ENCODE measurements around the gene SMYD3.

- TF ChIP-seq, protein P1, sequence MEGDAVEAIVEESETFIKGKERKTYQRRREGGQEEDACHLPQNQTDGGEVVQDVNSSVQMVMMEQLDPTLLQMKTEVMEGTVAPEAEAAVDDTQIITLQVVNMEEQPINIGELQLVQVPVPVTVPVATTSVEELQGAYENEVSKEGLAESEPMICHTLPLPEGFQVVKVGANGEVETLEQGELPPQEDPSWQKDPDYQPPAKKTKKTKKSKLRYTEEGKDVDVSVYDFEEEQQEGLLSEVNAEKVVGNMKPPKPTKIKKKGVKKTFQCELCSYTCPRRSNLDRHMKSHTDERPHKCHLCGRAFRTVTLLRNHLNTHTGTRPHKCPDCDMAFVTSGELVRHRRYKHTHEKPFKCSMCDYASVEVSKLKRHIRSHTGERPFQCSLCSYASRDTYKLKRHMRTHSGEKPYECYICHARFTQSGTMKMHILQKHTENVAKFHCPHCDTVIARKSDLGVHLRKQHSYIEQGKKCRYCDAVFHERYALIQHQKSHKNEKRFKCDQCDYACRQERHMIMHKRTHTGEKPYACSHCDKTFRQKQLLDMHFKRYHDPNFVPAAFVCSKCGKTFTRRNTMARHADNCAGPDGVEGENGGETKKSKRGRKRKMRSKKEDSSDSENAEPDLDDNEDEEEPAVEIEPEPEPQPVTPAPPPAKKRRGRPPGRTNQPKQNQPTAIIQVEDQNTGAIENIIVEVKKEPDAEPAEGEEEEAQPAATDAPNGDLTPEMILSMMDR (conservative IDR thresholded peaks at IDR 0.05) = no peak
- TF ChIP-seq ZFX (IDR thresholded peaks at IDR 0.05) = no peak
Observed at GRCh38 chr1:246113555-246114095, 393.5 kb downstream of the SMYD3 start.

Measured in C4-2B (cell line).